Kidney epithelial cell (primary cell): ENCODE results near the gene PFDN5. TPM values are rescaled to one million over a fixed set of nuclear protein-coding genes. Genes with fewer than 3 reads are reported as not detected.

Experiments used
- DNase-seq: peaks from one replicate; pipeline ENCODE4 v3.0.0-alpha.2; 2010; ENCODE audit warnings: low read depth
- H3K27me3 ChIP-seq: 2 replicates; pipeline ENCODE4 v1.6.0; 2011; ENCODE audit warnings: low read length; ENCODE audit not compliant: control insufficient read depth, insufficient read depth
- H3K36me3 ChIP-seq: 2 replicates; pipeline ENCODE4 v1.5.1; 2011; ENCODE audit warnings: low read length; ENCODE audit not compliant: control insufficient read depth, insufficient read depth
- H3K4me3 ChIP-seq: 2 replicates; pipeline ENCODE4 v1.5.1; 2011; ENCODE audit warnings: low read depth, mild to moderate bottlenecking, control low read depth, low read length
- total RNA-seq: library from RNA; depleted of rRNA; stranded (reverse); fragments of >200 nt; gene quantifications from 2 replicates; pipeline ENCODE4 v1.2.3, GENCODE V29; 2015
- TF ChIP-seq, protein P1 (sequence below): IDR thresholded peaks from 2 replicates; pipeline ENCODE4 v1.5.1; 2011; ENCODE audit warnings: mild to moderate bottlenecking, moderate library complexity, low read length, control low read depth, inconsistent platforms; ENCODE audit not compliant: insufficient read depth, poor library complexity, severe bottlenecking

PFDN5 gene
- total RNA-seq, 1 donor from 2014 or later, result 301 TPM

DNA sequence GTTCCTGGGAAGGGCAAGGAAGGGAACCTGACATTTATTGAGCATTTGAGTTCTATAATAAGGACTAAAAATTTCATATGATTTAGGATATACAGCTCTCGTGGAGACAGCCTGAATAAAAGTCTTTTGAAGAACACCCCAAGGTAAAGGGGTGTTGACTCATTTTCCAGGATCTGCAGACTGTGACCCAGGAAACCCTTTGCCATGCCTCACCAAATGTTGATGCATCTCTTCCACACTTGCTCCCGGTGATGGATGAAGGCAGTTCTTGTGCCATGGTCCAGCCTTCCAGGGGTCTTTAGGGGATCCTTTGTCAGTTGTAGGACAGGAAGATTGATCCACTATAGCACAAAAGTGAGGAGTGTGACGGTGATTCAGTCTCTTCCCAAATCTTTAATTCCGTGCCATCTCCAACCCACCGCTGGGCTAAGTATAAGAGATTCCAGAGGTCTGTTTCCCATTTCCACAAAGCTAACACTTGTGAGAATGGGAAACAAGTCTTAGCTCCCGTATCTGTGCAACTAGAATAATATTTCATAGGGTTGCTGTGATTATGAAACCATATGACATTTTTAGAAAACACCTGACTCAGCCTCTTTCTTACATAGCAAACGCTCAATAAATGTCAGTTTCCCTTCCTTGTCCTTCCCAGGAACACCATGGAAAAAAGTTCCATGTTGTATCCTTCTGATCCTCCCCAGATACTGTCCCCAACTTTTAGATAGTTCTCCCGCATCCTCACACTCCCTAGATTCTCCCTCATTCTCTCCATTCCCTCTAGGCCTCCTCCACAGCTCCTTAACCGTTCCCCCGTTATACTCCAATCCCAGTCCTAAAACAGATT is 25.2 kb downstream of the PFDN5 start:
- TF ChIP-seq, protein P1, sequence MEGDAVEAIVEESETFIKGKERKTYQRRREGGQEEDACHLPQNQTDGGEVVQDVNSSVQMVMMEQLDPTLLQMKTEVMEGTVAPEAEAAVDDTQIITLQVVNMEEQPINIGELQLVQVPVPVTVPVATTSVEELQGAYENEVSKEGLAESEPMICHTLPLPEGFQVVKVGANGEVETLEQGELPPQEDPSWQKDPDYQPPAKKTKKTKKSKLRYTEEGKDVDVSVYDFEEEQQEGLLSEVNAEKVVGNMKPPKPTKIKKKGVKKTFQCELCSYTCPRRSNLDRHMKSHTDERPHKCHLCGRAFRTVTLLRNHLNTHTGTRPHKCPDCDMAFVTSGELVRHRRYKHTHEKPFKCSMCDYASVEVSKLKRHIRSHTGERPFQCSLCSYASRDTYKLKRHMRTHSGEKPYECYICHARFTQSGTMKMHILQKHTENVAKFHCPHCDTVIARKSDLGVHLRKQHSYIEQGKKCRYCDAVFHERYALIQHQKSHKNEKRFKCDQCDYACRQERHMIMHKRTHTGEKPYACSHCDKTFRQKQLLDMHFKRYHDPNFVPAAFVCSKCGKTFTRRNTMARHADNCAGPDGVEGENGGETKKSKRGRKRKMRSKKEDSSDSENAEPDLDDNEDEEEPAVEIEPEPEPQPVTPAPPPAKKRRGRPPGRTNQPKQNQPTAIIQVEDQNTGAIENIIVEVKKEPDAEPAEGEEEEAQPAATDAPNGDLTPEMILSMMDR, result no peak
- peak overlapping the region; percentile 79 for H3K4me3 ChIP-seq
- no peak for DNase-seq
- peaks cover under 1% of the 10 kb centered on the region for H3K27me3 ChIP-seq
- H3K36me3 ChIP-seq, result no peaks in the 10 kb centered on the region

DNA sequence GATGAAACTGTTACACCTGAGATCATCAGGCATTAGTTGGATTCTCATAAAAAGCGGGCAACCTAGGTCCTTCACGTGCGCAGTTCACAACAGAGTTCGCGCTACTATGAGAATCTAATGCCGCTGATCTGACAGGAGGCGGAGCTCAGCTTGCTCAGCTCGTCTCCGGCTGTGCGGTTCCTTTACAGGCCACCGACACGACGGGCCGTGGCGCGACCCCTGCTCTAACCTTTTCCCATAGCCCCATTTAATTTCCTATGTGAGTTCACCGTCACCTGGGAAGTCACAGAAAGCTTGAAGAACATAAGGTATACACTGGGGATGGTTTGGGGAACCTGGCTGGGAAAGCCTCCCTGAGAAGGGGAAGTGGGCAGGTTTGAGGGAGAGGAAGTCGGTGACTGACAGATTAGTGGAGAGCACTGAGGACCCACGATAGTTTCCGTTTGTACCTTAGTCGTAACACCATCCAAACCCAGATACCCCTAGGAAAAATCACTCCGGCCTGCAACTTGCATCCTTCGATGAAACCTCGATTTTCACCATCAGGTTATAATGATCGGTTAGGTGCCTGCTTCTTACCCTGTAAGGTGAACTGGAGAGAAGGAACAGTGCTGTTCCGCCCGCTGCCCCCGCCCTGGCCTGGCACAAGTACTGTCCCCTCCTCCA is 28.9 kb downstream of the PFDN5 start:
- DNase-seq, result no peak
- Histone ChIP-seq H3K4me3 (peak overlapping the region; percentile 53), H3K36me3 (no peaks in the 10 kb centered on the region), H3K27me3 (peaks cover 16% of the 10 kb centered on the region)
- TF ChIP-seq, protein P1, result no peak

DNA sequence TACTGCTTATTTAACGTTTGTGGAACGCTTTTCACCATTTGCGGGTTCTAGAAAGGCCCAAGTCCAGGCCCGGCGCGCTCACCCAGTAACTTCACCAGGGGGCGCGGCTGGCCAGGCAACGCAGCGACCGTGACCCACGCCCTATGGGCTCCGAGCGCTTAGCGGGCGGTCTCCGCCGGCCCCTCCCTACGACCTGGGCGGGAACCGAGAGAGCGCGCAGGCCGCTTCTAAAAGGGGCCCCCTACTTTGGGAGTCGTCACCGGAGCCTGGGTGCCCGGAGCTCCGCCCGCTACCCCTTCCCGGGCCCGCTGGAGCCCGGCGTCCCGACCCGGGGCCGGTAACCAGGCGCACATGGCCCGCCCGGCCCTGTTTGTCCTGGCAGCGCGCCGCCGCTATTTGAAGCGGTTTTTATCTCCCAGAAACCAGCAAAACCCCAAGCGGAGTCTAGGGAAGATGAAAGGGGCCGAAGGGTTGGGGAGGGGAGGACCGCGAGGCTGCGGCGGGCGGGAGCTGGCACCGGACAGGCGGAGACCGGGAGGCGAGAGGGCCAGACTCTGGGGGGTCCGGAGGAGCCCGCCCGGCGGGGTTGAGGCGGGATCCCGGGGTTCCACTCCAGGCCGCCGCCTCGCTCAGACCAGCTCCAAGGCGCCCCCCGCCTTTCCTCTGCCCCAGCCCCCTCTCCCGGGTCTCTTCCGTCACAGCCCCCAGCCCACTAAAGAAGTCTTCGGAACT is 29.6 kb downstream of the PFDN5 start:
- TF ChIP-seq, protein P1, result peak; percentile 85
- H3K36me3 ChIP-seq, result no peaks in the 10 kb centered on the region
- DNase-seq, result peak; percentile 54
- H3K27me3 ChIP-seq, result peaks cover 16% of the 10 kb centered on the region
- H3K4me3 ChIP-seq, result peak overlapping the region; percentile 53

DNA sequence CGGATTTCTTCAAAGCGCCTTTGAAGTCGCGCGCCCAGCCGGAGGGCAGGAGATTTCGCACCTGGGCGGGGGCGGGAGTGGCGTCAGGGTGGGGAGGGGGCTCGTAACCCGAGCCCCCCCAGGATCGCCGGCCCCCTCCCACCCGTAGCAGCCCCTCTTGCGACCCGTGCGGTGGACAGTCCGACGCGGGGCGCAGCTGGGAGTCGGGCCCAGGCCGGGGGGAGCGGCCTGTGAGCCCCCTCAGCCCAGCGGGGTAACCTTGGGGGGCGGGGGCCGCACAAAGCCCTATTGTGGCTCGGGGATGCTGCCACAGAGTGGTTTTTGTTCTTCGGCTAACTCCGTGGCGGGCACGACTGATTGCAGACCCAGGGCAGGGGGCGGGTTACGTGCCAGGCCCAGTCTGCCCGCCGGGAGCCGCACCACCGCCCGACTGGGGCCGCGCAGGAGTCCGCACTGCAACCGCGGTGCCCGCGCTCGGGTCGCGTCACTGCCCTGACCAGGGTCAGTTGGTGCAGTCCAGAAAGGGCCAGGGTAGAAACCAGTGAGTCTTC is 30.2 kb downstream of the PFDN5 start:
- H3K36me3 ChIP-seq, result no peaks in the 10 kb centered on the region
- no peak for DNase-seq
- peaks cover 16% of the 10 kb centered on the region for H3K27me3 ChIP-seq
- peak overlapping the region; percentile 53 for H3K4me3 ChIP-seq
- TF ChIP-seq, protein P1, result no peak

DNA sequence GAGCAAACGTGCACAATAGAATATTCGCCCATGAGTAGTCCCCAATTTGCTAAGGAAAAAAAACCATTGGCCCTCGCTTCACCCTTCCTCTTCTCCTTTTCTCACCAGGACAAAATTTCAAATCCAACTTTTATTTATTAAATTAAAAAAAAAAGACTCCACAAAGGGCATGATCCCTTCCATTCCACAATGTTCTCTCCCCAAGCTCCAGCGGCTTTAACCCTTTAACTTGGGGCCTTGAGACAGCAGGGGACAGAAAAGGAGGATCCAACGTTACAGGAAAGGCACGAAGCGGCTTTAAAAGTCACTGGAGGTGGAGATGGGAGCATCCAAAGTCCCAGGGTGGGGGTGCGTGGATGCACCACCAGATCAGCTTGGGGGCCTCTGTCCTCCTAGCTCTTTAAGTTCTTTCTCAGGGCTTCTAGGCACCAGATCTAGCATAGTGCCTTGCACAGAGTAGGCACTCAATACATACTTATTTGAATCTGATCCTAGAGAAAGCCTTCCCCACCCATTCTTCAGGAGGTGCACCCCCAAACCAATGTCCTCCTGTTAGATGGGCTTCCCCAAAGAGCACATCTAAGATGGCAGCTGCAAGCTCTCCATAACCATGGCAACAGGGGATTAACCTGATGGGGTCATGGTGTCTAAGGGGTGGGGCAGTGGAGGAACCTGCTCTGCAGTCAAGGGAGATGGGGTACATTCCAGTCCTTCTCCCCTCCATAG is 31.3 kb downstream of the PFDN5 start:
- H3K36me3 ChIP-seq, result no peaks in the 10 kb centered on the region
- TF ChIP-seq, protein P1, result no peak
- DNase-seq, result no peak
- H3K4me3 ChIP-seq, result no peak overlapping the region
- peaks cover 16% of the 10 kb centered on the region for H3K27me3 ChIP-seq
